ENCODE measurements around the gene ZNF426. TPM values are rescaled to one million over a fixed set of nuclear protein-coding genes. Genes with fewer than 3 reads are reported as not detected.

The ZNF426 gene
- total RNA-seq = 21.5 and 25.8 TPM in 2 replicates

DNA sequence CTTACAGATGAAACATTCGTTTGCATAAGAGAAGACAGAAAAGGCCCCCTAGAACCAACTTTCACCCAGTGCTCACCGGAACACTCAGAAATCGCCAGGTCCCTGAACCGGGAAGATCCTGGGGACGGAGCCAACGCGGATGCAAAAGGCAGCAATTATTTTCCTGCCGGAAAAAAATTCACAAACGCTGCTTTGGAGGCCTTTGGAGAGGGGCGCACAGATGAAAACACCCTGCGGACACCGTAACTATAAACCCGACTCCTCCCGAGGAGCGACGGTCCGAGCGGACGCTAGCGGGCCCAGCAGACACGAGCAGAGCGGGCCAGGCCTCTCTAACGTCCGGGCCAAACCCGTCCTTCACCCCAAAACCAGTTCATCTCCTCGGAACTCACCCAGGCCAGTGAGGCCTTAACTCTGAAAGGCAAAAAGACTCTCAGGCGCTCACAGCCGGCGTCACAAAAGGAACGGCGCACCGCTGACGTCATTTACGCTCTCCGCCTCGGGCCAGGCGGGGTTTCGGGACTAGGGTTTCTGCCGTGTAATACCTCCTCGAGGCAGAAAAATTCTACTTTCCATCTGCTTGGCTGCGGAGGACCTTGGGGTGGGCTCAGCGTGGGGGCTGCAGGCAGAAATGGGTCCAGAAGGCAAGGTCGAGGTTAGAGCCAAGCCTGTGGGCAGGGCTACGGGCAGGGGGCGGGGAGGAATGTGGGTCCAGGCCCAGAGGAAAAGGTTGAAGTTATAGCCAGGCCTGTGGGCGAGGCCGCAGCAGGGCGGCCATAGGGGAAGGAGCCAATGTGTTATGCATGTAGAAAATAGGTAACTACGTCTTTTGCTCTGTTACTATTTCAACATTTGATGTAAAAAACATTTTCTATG is at the start of gene ZNF426:
ZNF426 (minus strand) TSS at position 463 of the 876 bp plus-strand sequence. CDS start 2,413 bp downstream, outside the sequence.

DNA sequence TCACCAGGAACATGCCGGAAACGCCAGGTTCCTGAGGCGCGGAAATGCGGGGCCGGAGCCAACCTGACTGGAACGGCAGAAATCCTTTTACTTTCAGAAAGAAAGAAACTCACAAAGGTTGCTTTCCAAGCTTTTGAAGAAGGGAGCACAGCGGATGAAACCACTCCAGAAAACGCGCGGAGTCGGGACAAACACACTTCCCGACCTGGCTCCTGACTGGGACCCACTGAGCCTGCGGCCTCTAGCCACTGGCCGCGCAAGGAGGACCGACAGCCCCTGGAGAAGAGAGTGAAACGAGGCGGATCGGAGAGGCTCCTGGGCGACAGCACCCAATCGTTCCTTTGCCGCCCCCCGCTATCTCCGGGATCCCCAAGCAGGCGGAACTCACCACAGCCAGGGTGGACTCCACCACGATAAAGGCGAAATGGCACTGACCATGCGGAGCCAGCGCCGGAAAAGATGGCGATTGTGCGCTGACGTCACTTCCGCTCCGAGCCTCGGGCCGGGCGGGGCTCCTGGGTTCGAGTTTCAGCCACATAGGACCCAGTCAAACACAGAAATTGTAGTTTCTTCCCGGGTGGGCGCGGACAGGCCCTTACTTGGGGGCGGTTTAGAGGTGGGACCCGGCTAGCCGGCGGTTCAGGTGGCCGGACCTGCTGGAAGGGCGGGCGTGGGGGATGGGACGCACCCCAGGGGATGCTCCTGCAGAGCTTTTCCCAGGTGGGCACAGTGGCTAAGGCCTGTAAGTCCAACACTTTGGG is 45.8 kb upstream of the ZNF426 start, which contains the start of gene ZNF121:
ZNF121 (minus strand) TSS at position 432 of the 761 bp plus-strand sequence. CDS start 16,407 bp downstream, outside the sequence.

DNA sequence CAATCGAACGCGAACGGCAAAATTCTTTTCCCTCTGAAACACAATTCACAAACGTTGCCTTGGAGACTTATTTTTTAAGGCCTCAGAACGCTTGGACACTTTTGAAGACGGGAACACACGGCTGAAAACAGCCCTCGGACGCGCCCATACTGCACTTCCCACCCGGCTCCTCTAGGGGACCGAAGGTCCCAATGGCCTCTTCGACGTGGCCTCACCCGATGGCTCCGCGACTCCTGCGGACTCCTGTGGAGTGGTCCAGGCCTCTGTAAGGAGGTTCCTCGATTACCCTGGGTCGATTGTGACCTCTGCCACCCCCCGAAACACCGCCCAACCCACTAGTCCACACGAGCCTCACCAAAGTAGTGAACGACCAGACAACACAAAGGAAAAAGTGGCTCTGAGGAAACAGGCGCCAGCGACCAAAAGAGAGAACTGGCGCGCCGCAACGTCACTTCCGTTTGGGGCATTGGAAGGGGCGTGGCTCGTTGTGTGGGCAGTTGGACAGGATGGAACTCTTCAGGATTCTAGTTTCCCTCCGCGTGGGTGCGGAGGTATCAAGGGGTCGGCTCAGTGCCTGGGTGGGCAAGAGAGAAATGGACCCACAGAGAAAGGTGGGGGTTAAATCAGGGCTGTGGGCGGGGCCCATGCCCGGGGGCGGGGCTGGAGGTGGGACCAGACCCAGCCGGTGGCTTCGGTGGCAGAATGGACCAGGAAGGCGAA is 40.1 kb downstream of the ZNF426 start, which contains the start of gene ZNF560:
ZNF560 (minus strand) TSS at position 434 of the 720 bp plus-strand sequence. CDS start 23,303 bp downstream, outside the sequence.

Other genes starting within 250 kb of the ZNF426 start
- gene ZNF699, start 228.8 kb downstream of the ZNF426 start, total RNA-seq = 15.4 and 19.0 TPM in 2 replicates
- gene ZNF559, start 214.5 kb downstream of the ZNF426 start, total RNA-seq = 9.2 and 13.7 TPM in 2 replicates
- gene ZNF177, start 175.6 kb downstream of the ZNF426 start, total RNA-seq = 0.97 and 2.1 TPM in 2 replicates
- gene ZNF266, start 103.1 kb downstream of the ZNF426 start, total RNA-seq = 9.2 and 10.4 TPM in 2 replicates
- gene ZNF560, start 40.0 kb downstream of the ZNF426 start, total RNA-seq = 1.5 and 5.8 TPM in 2 replicates
- gene ZNF121, start 45.9 kb upstream of the ZNF426 start, total RNA-seq = 34.7 and 55.5 TPM in 2 replicates
- 56.7 and 65.1 TPM in 2 replicates for gene ZNF561, start 82.6 kb upstream of the ZNF426 start, total RNA-seq
- 25.8 and 32.2 TPM in 2 replicates for gene ZNF562, start 136.5 kb upstream of the ZNF426 start, total RNA-seq
- 12.5 and 13.7 TPM in 2 replicates for gene ZNF846, start 230.1 kb upstream of the ZNF426 start, total RNA-seq